NB4 (cell line): ENCODE data around the gene CPED1.

Experiments used
- DNase-seq: peaks from one replicate; pipeline ENCODE4 v3.0.0; 2010; ENCODE audit warnings: low read depth
- H3K4me3 ChIP-seq: one replicate; pipeline ENCODE4 v1.5.1; 2011; ENCODE audit warnings: mild to moderate bottlenecking, low read depth, low read length, moderate library complexity
- CTCF ChIP-seq: IDR thresholded peaks from one replicate; pipeline ENCODE4 v1.5.1; 2012; ENCODE audit warnings: low read depth, low read length
- MAX ChIP-seq: IDR thresholded peaks from 2 replicates; pipeline ENCODE4 v1.6.1; 2011; ENCODE audit warnings: low read depth, low read length
- MYC ChIP-seq: IDR thresholded peaks from 2 replicates; pipeline ENCODE4 v1.6.1; 2011; ENCODE audit warnings: low read depth, low read length
- POLR2A ChIP-seq: IDR thresholded peaks from 2 replicates; pipeline ENCODE4 v1.6.1; 2011; ENCODE audit warnings: mild to moderate bottlenecking; ENCODE audit not compliant: insufficient read length; ENCODE audit errors: extremely low read depth

The CPED1 gene

GRCh38 chr7:120988591-120989256 lies at the start of gene CPED1:
Gene CPED1 (plus strand): TSS chr7:120988711. CDS start chr7:120989622, 911 bp downstream.
- H3K4me3 ChIP-seq = peak within 1 kb of the TSS; percentile 42
- no peak for TF ChIP-seq MYC
- TF ChIP-seq POLR2A = no peak
- no peak for TF ChIP-seq CTCF
- TF ChIP-seq MAX = no peak
- peak; percentile 55 for DNase-seq

GRCh38 chr7:120939345-120939744 lies 49.2 kb upstream of the CPED1 start:
- H3K4me3 ChIP-seq = no peak overlapping the region
- DNase-seq = no peak
- TF ChIP-seq POLR2A = no peak
- TF ChIP-seq MAX = no peak
- no peak for TF ChIP-seq CTCF
- no peak for TF ChIP-seq MYC

- DNase-seq = peak; percentile 24
- no peak overlapping the region for H3K4me3 ChIP-seq
- TF ChIP-seq MYC (no peak), CTCF (no peak), MAX (no peak), POLR2A (no peak)
These were observed 47.4 kb upstream of the CPED1 start for GRCh38 chr7:120941064-120941463.

GRCh38 chr7:120941856-120942255 lies 46.7 kb upstream of the CPED1 start:
- DNase-seq = no peak
- no peak overlapping the region for H3K4me3 ChIP-seq
- no peak for TF ChIP-seq MAX
- no peak for TF ChIP-seq POLR2A
- TF ChIP-seq CTCF = no peak
- TF ChIP-seq MYC = no peak

- H3K4me3 ChIP-seq = no peak overlapping the region
- no peak for DNase-seq
- TF ChIP-seq MAX = no peak
- no peak for TF ChIP-seq CTCF
- TF ChIP-seq MYC = no peak
- no peak for TF ChIP-seq POLR2A
These were observed 45.6 kb upstream of the CPED1 start for GRCh38 chr7:120942861-120943260.
